Activated CD8-positive, alpha-beta T cell treated with anti-CD3 and anti-CD28 coated beads, Interleukin-2, amount 10 ng/mL, durations not matched to agents 7 days and 5 days (primary cell): Measurements from ENCODE around the gene ARRDC1. TPM values are rescaled to one million over a fixed set of nuclear protein-coding genes. Genes with fewer than 3 reads are reported as not detected.

Source experiments
- ATAC-seq: fragments of 150-1000 bp; cut with Tn5 transposase; one replicate; pipeline ENCODE4 v1.10.0; 2021; ENCODE audit warnings: moderate library complexity
- CTCF ChIA-PET: fragments of 350-600 bp; sonication (Branson Sonifier 250); formaldehyde crosslinking; loops from one replicate; lab custom pipeline; 2021; ENCODE audit warnings: antibody characterized with exemption; lab: Charles Lee
- POLR2A ChIA-PET: fragments of 350-600 bp; sonication (Branson Sonifier 250); formaldehyde crosslinking; loops from one replicate; lab custom pipeline; 2021; ENCODE audit warnings: antibody characterized with exemption; lab: Charles Lee
- DNase-seq: peaks from one replicate; pipeline ENCODE4 v3.0.0-alpha.2; 2020
- H3K27ac Mint-ChIP-seq: one replicate; pipeline ENCODE4 v1.8.0; 2021; ENCODE audit warnings: mild to moderate bottlenecking, mixed read lengths
- H3K27me3 Mint-ChIP-seq: one replicate; pipeline ENCODE4 v1.8.0; 2021; ENCODE audit warnings: low read depth, mixed read lengths
- H3K36me3 Mint-ChIP-seq: one replicate; pipeline ENCODE4 v1.8.0; 2021; ENCODE audit warnings: low read depth, mixed read lengths
- H3K4me1 Mint-ChIP-seq: one replicate; pipeline ENCODE4 v1.8.0; 2021; ENCODE audit warnings: low read depth, mixed read lengths
- H3K4me3 Mint-ChIP-seq: one replicate; pipeline ENCODE4 v1.8.0; 2021; ENCODE audit warnings: mild to moderate bottlenecking, mixed read lengths
- H3K9me3 Mint-ChIP-seq: one replicate; pipeline ENCODE4 v1.8.0; 2022; ENCODE audit warnings: mixed read lengths; ENCODE audit not compliant: insufficient read depth
- total RNA-seq, 2 experiments: library from RNA; stranded (reverse); gene quantifications; one replicate each; pipeline ENCODE4 v1.2.3, GENCODE V29; 2021

The ARRDC1 gene
- total RNA-seq, 2 experiments from 2014 or later: 42.3 to 45.1 TPM

- ATAC-seq: no peak
- peaks cover 41% of the 10 kb centered on the region for H3K4me1 Mint-ChIP-seq
- CTCF ChIA-PET: interaction anchor here (1.4 kb wide), 1 partner anchor 16 kb away, joined by 4 read pairs; no protein-coding TSS in a partner anchor
- no peaks in the 10 kb centered on the region for H3K9me3 Mint-ChIP-seq
- peaks cover 52% of the 10 kb centered on the region for H3K36me3 Mint-ChIP-seq
- H3K4me3 Mint-ChIP-seq: no peak overlapping the region
- H3K27ac Mint-ChIP-seq: no peak overlapping the region
- no peaks in the 10 kb centered on the region for H3K27me3 Mint-ChIP-seq
- POLR2A ChIA-PET: interaction anchor here (2.6 kb wide), 1 partner anchor 27 kb away, joined by 6 read pairs; the partner anchor contains the start of gene EHMT1
- DNase-seq: no peak
Measured at GRCh38 chr9:137646341-137646740, 40.9 kb downstream of the ARRDC1 start.

GRCh38 chr9:137647096-137647714 is 41.7 kb downstream of the ARRDC1 start:
- DNase-seq: peak; percentile 26
- ChIA-PET CTCF (interaction anchor here (0.8 to 1.4 kb wide), 3 partner anchors 17 to 26 kb away, joined by 3 to 4 read pairs (median 4); no protein-coding TSS in a partner anchor), POLR2A (interaction anchor here (2.6 kb wide), 1 partner anchor 28 kb away, joined by 6 read pairs; the partner anchor contains the start of gene EHMT1)
- H3K9me3 Mint-ChIP-seq: no peaks in the 10 kb centered on the region
- H3K4me3 Mint-ChIP-seq: no peak overlapping the region
- H3K36me3 Mint-ChIP-seq: peaks cover 53% of the 10 kb centered on the region
- peaks cover 37% of the 10 kb centered on the region for H3K4me1 Mint-ChIP-seq
- peak overlapping the region; percentile 74 for H3K27ac Mint-ChIP-seq
- peak; percentile 42 for ATAC-seq
- H3K27me3 Mint-ChIP-seq: no peaks in the 10 kb centered on the region

DNA sequence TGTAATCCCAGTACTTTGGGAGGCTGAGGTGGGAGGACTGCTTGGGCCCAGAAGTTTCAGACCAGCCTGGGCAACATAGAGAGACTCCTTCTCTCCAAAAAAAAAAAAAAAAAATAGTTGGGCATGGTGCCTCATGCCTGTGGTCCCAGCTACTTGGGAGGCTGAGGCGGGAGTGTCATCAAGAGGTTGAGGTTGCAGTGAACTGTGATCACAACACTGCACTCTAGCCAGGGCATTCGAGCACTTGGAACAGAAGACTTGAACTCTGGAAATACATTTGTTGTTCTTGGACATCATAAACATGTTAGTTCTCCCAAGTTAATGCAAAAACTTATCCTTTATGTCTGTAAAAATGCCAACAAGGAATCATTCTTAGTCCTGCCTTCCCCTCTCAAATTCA is 42.9 kb downstream of the ARRDC1 start:
- H3K4me3 Mint-ChIP-seq: no peak overlapping the region
- H3K9me3 Mint-ChIP-seq: no peaks in the 10 kb centered on the region
- no peak for ATAC-seq
- no peak for DNase-seq
- peaks cover 51% of the 10 kb centered on the region for H3K36me3 Mint-ChIP-seq
- ChIA-PET CTCF (no interaction called here), POLR2A (interaction anchor here (2.6 kb wide), 1 partner anchor 29 kb away, joined by 6 read pairs; the partner anchor contains the start of gene EHMT1)
- H3K4me1 Mint-ChIP-seq: peaks cover 36% of the 10 kb centered on the region
- H3K27me3 Mint-ChIP-seq: no peaks in the 10 kb centered on the region
- H3K27ac Mint-ChIP-seq: no peak overlapping the region

GRCh38 chr9:137649553-137649952 is 44.1 kb downstream of the ARRDC1 start:
- Mint-ChIP-seq H3K27ac (peak overlapping the region; percentile 67), H3K27me3 (no peaks in the 10 kb centered on the region), H3K36me3 (peaks cover 51% of the 10 kb centered on the region), H3K4me3 (no peak overlapping the region), H3K9me3 (no peaks in the 10 kb centered on the region), H3K4me1 (peaks cover 31% of the 10 kb centered on the region)
- ChIA-PET CTCF (interaction anchor here (1.0 kb wide), 1 partner anchor 30 kb away, joined by 3 read pairs; no protein-coding TSS in a partner anchor), POLR2A (no interaction called here)
- ATAC-seq (no peak), DNase-seq (no peak)

- Mint-ChIP-seq H3K4me3 (no peak overlapping the region), H3K36me3 (peaks cover 52% of the 10 kb centered on the region), H3K27ac (no peak overlapping the region), H3K27me3 (no peaks in the 10 kb centered on the region), H3K4me1 (peaks cover 31% of the 10 kb centered on the region), H3K9me3 (no peaks in the 10 kb centered on the region)
- ATAC-seq (no peak), DNase-seq (no peak)
- CTCF ChIA-PET: interaction anchor here (1.0 kb wide), 1 partner anchor 31 kb away, joined by 3 read pairs; no protein-coding TSS in a partner anchor
- POLR2A ChIA-PET: no interaction called here
Measured at GRCh38 chr9:137650259-137650658, 44.8 kb downstream of the ARRDC1 start.

GRCh38 chr9:137650779-137651178 is 45.3 kb downstream of the ARRDC1 start:
- Mint-ChIP-seq H3K4me3 (no peak overlapping the region), H3K9me3 (no peaks in the 10 kb centered on the region), H3K4me1 (peaks cover 29% of the 10 kb centered on the region), H3K27me3 (no peaks in the 10 kb centered on the region), H3K27ac (no peak overlapping the region), H3K36me3 (peaks cover 51% of the 10 kb centered on the region)
- ChIA-PET POLR2A (no interaction called here), CTCF (no interaction called here)
- DNase-seq: no peak
- ATAC-seq: no peak

DNA sequence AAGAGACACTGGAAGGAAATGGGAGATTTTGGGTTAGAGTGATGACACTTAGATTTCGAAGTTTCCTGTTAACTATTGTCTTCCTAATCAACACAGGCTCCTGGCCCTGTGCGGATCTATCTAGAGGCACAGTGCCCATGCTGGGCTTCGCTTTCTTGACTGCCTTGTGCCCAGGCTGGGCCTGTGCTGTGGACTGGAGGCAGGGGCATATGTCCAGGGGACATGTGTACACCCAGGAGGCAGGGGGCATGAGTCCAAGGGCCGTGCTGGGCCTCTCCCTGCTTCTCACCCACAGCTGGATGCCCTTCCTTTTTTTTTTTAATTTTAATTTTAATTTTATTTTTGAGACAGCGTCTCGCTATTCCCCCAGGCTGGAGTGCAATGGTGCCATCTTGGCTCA is 50.9 kb downstream of the ARRDC1 start:
- POLR2A ChIA-PET: no interaction called here
- DNase-seq: no peak
- no peak overlapping the region for H3K27ac Mint-ChIP-seq
- H3K4me3 Mint-ChIP-seq: no peak overlapping the region
- no peak for ATAC-seq
- peaks cover 27% of the 10 kb centered on the region for H3K36me3 Mint-ChIP-seq
- H3K27me3 Mint-ChIP-seq: no peaks in the 10 kb centered on the region
- peaks cover 26% of the 10 kb centered on the region for H3K4me1 Mint-ChIP-seq
- CTCF ChIA-PET: no interaction called here
- H3K9me3 Mint-ChIP-seq: no peaks in the 10 kb centered on the region

GRCh38 chr9:137657606-137658005 is 52.1 kb downstream of the ARRDC1 start:
- CTCF ChIA-PET: no interaction called here
- ATAC-seq: no peak
- Mint-ChIP-seq H3K4me3 (no peak overlapping the region), H3K9me3 (no peaks in the 10 kb centered on the region), H3K27ac (no peak overlapping the region), H3K27me3 (no peaks in the 10 kb centered on the region), H3K36me3 (peaks cover 22% of the 10 kb centered on the region), H3K4me1 (peaks cover 26% of the 10 kb centered on the region)
- POLR2A ChIA-PET: no interaction called here
- no peak for DNase-seq

GRCh38 chr9:137658781-137659180 is 53.3 kb downstream of the ARRDC1 start:
- POLR2A ChIA-PET: no interaction called here
- ATAC-seq (no peak), DNase-seq (no peak)
- H3K27me3 Mint-ChIP-seq: no peaks in the 10 kb centered on the region
- no peak overlapping the region for H3K4me3 Mint-ChIP-seq
- H3K27ac Mint-ChIP-seq: peak overlapping the region; percentile 52
- CTCF ChIA-PET: interaction anchor here (1.1 kb wide), 1 partner anchor 12 kb away, joined by 5 read pairs; no protein-coding TSS in a partner anchor
- H3K9me3 Mint-ChIP-seq: no peaks in the 10 kb centered on the region
- peaks cover 26% of the 10 kb centered on the region for H3K4me1 Mint-ChIP-seq
- peaks cover 24% of the 10 kb centered on the region for H3K36me3 Mint-ChIP-seq

DNA sequence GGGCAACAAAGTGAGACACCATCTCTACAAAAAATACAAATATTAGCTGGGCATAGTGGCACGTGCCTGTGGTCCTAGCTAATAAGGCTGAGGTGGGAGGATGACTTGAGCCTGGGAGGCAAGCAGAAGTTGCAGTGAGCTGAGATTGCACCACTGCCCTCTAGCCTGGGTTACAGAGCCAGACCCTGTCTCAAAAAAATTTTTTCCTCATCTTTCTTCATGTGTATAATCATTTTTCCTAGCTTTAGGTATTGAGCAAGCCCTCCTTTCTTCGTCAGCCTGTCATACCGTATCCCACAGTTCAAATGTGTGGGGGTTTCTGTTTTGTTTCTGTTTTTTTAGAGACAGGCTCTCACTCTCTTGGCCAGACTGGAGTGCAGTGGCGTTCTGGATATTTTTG is 54.7 kb downstream of the ARRDC1 start:
- no peaks in the 10 kb centered on the region for H3K9me3 Mint-ChIP-seq
- ATAC-seq: no peak
- H3K27ac Mint-ChIP-seq: no peak overlapping the region
- ChIA-PET POLR2A (no interaction called here), CTCF (interaction anchor here (0.9 kb wide), 1 partner anchor 10 kb away, joined by 3 read pairs; no protein-coding TSS in a partner anchor)
- no peak overlapping the region for H3K4me3 Mint-ChIP-seq
- DNase-seq: no peak
- peaks cover 32% of the 10 kb centered on the region for H3K4me1 Mint-ChIP-seq
- H3K27me3 Mint-ChIP-seq: no peaks in the 10 kb centered on the region
- H3K36me3 Mint-ChIP-seq: peaks cover 21% of the 10 kb centered on the region

GRCh38 chr9:137663584-137663983 is 58.1 kb downstream of the ARRDC1 start:
- CTCF ChIA-PET: interaction anchor here (0.7 kb wide), 1 partner anchor 10 kb away, joined by 3 read pairs; no protein-coding TSS in a partner anchor

DNA sequence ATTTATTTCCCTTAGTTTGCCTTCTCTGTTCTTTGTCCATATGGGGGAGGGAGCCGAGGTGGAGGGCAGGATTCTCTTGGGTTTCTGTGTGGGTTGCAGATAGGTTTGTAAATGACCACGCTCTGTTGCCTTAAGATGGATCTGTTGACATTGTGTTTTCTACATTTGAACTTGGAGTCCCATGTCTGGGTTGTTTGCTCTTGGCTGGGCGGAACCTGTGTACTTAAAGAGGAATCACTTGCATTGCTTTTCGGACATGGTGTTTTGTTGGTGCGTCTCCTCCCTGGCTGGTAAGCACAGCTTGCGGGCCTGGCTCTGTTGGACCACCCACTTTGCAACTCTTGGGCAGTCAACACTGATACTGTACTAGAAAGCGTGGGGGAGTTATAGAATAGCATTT is 59.2 kb downstream of the ARRDC1 start:
- no peak overlapping the region for H3K27ac Mint-ChIP-seq
- no peaks in the 10 kb centered on the region for H3K27me3 Mint-ChIP-seq
- no peaks in the 10 kb centered on the region for H3K9me3 Mint-ChIP-seq
- ATAC-seq: no peak
- peaks cover 22% of the 10 kb centered on the region for H3K4me1 Mint-ChIP-seq
- ChIA-PET POLR2A (no interaction called here), CTCF (no interaction called here)
- no peak overlapping the region for H3K4me3 Mint-ChIP-seq
- peaks cover 30% of the 10 kb centered on the region for H3K36me3 Mint-ChIP-seq
- DNase-seq: no peak

More at GRCh38 chr9:137663584-137663983, 58.1 kb downstream of the ARRDC1 start:
- ATAC-seq (no peak), DNase-seq (no peak)
- H3K4me1 Mint-ChIP-seq: peaks cover 25% of the 10 kb centered on the region
- H3K27me3 Mint-ChIP-seq: no peaks in the 10 kb centered on the region
- no peak overlapping the region for H3K4me3 Mint-ChIP-seq
- POLR2A ChIA-PET: no interaction called here
- peaks cover 24% of the 10 kb centered on the region for H3K36me3 Mint-ChIP-seq
- no peaks in the 10 kb centered on the region for H3K9me3 Mint-ChIP-seq
- no peak overlapping the region for H3K27ac Mint-ChIP-seq
